ENCODE results near the gene PDE2A. TPM values are rescaled to one million over a fixed set of nuclear protein-coding genes. Genes with fewer than 3 reads are reported as not detected.
A peak's percentile ranks its signal among the peaks of the same experiment; 100 is the strongest.

The PDE2A gene
- total RNA-seq, 1 donor from 2014 or later, result 0.11 TPM

- Histone ChIP-seq H2AFZ (replicated peaks) (no peak overlapping the region), H3K36me3 (no peaks in the 10 kb centered on the region), H3K4me3 (no peak overlapping the region), H3K4me2 (no peak overlapping the region), H3K27me3 (no peaks in the 10 kb centered on the region), H3K27ac (no peak overlapping the region), H3K79me2 (ENCODE audit: low read depth) (no peaks in the 10 kb centered on the region), H3K9ac (no peak overlapping the region), H3K4me1 (peaks cover 19% of the 10 kb centered on the region), H3K9me3 (ENCODE audit: low read depth) (no peaks in the 10 kb centered on the region), H4K20me1 (ENCODE audit: low read depth) (no peaks in the 10 kb centered on the region), H3F3A (ENCODE audit: low read depth) (peaks cover 11% of the 10 kb centered on the region)
- peak overlapping the region; percentile 3 for H3K27ac Mint-ChIP-seq
- no peak overlapping the region for H3K4me3 Mint-ChIP-seq
- DNase-seq (ENCODE audit: low spot score), result no peak
- peaks cover 47% of the 10 kb centered on the region for H3K4me1 Mint-ChIP-seq
- H3K27me3 Mint-ChIP-seq (ENCODE audit: insufficient read depth, low read depth), result peaks cover 13% of the 10 kb centered on the region
- H3K36me3 Mint-ChIP-seq, result no peaks in the 10 kb centered on the region
- no peaks in the 10 kb centered on the region for H3K9me3 Mint-ChIP-seq
- no peak for TF ChIP-seq CTCF (IDR thresholded peaks at IDR 0.05)
- no peak for TF ChIP-seq EZH2 (IDR thresholded peaks at IDR 0.05)
- no peak for TF ChIP-seq EZH2phosphoT487 (IDR thresholded peaks at IDR 0.05)
Observed at GRCh38 chr11:72661486-72661885, 12.7 kb downstream of the PDE2A start.

GRCh38 chr11:72658989-72659640 is 15.1 kb downstream of the PDE2A start:
- Histone ChIP-seq H3K27me3 (no peaks in the 10 kb centered on the region), H2AFZ (replicated peaks) (no peak overlapping the region), H3K27ac (no peak overlapping the region), H3K4me1 (peaks cover 19% of the 10 kb centered on the region), H3K36me3 (no peaks in the 10 kb centered on the region), H3K9me3 (ENCODE audit: low read depth) (no peaks in the 10 kb centered on the region), H3F3A (ENCODE audit: low read depth) (peaks cover 11% of the 10 kb centered on the region), H4K20me1 (ENCODE audit: low read depth) (no peaks in the 10 kb centered on the region), H3K79me2 (ENCODE audit: low read depth) (no peaks in the 10 kb centered on the region), H3K4me3 (no peak overlapping the region), H3K4me2 (no peak overlapping the region), H3K9ac (no peak overlapping the region)
- Mint-ChIP-seq H3K4me3 (no peak overlapping the region), H3K36me3 (no peaks in the 10 kb centered on the region), H3K9me3 (no peaks in the 10 kb centered on the region), H3K27ac (peak overlapping the region; percentile 85), H3K4me1 (peaks cover 54% of the 10 kb centered on the region), H3K27me3 (ENCODE audit: insufficient read depth, low read depth) (peaks cover 16% of the 10 kb centered on the region)
- TF ChIP-seq EZH2phosphoT487 (IDR thresholded peaks at IDR 0.05) (no peak), CTCF (IDR thresholded peaks at IDR 0.05) (no peak), EZH2 (IDR thresholded peaks at IDR 0.05) (no peak)
- no peak for DNase-seq (ENCODE audit: low spot score)

GRCh38 chr11:72657411-72658100 is 16.7 kb downstream of the PDE2A start:
- H3K9ac ChIP-seq, result no peak overlapping the region
- TF ChIP-seq EZH2phosphoT487 (IDR thresholded peaks at IDR 0.05), result no peak
- no peak for TF ChIP-seq CTCF (IDR thresholded peaks at IDR 0.05)
- TF ChIP-seq EZH2 (IDR thresholded peaks at IDR 0.05), result no peak
- no peaks in the 10 kb centered on the region for H3K36me3 ChIP-seq
- H3K4me3 ChIP-seq, result no peak overlapping the region
- peaks cover 20% of the 10 kb centered on the region for H3F3A ChIP-seq (ENCODE audit: low read depth)
- no peaks in the 10 kb centered on the region for H3K79me2 ChIP-seq (ENCODE audit: low read depth)
- Mint-ChIP-seq H3K36me3 (no peaks in the 10 kb centered on the region), H3K4me3 (no peak overlapping the region), H3K27me3 (ENCODE audit: insufficient read depth, low read depth) (peaks cover 13% of the 10 kb centered on the region), H3K4me1 (peaks cover 63% of the 10 kb centered on the region), H3K27ac (peak overlapping the region; percentile 50), H3K9me3 (no peaks in the 10 kb centered on the region)
- H4K20me1 ChIP-seq (ENCODE audit: low read depth), result no peaks in the 10 kb centered on the region
- H3K9me3 ChIP-seq (ENCODE audit: low read depth), result no peaks in the 10 kb centered on the region
- peak; percentile 56 for DNase-seq (ENCODE audit: low spot score)
- peak overlapping the region; percentile 65 for H2AFZ ChIP-seq (replicated peaks)
- H3K27ac ChIP-seq, result no peak overlapping the region
- H3K27me3 ChIP-seq, result no peaks in the 10 kb centered on the region
- peak overlapping the region; percentile 60 for H3K4me2 ChIP-seq
- peaks cover 30% of the 10 kb centered on the region for H3K4me1 ChIP-seq

All from neural progenitor cell (in vitro differentiated cells).